NCI-H2196 treated with DMSO at 0.1 percent for 48 hours (cell line): ENCODE results near the gene KRT37.
"Not testable (repeated sequence)": the region's sequence is repeated elsewhere in the genome, so short reads cannot be mapped to it uniquely, and the experiment has no call there.

Source experiments
- DNase-seq: peaks from one replicate; lab custom pipeline; 2025; ENCODE audit not compliant: unreplicated experiment; lab: John Stamatoyannopoulos, UW

The KRT37 gene

GRCh38 chr17:41437254-41437653 is 12.9 kb upstream of the KRT37 start:
- no peak for DNase-seq

GRCh38 chr17:41434415-41434814 is 10.0 kb upstream of the KRT37 start:
- DNase-seq: no peak

GRCh38 chr17:41434005-41434404 is 9.6 kb upstream of the KRT37 start:
- DNase-seq: no peak

- no peak for DNase-seq
These were observed 9.2 kb upstream of the KRT37 start for GRCh38 chr17:41433586-41433985.

GRCh38 chr17:41430376-41430775 is 6.0 kb upstream of the KRT37 start:
- DNase-seq: not testable (repeated sequence)

GRCh38 chr17:41429667-41430066 is 5.3 kb upstream of the KRT37 start:
- DNase-seq: no peak

GRCh38 chr17:41428591-41429291 is 4.4 kb upstream of the KRT37 start:
- DNase-seq: no peak

- DNase-seq: not testable (repeated sequence)
These were observed 1.8 kb downstream of the KRT37 start for GRCh38 chr17:41422586-41422985.

- DNase-seq: no peak
These were observed 2.8 kb downstream of the KRT37 start for GRCh38 chr17:41421617-41422016.

- DNase-seq: no peak
These were observed 3.3 kb downstream of the KRT37 start for GRCh38 chr17:41421116-41421515.

- no peak for DNase-seq
These were observed 4.3 kb downstream of the KRT37 start for GRCh38 chr17:41420134-41420533.

GRCh38 chr17:41419716-41420115 is 4.7 kb downstream of the KRT37 start:
- DNase-seq: no peak

GRCh38 chr17:41418116-41418860 is 6.1 kb downstream of the KRT37 start:
- DNase-seq: no peak

- DNase-seq: no peak
These were observed 6.8 kb downstream of the KRT37 start for GRCh38 chr17:41417576-41418015.

GRCh38 chr17:41417127-41417526 is 7.3 kb downstream of the KRT37 start:
- DNase-seq: no peak

GRCh38 chr17:41416479-41416878 is 7.9 kb downstream of the KRT37 start:
- DNase-seq: no peak

GRCh38 chr17:41415833-41416335 is 8.5 kb downstream of the KRT37 start:
- DNase-seq: no peak

- no peak for DNase-seq
These were observed 9.0 kb downstream of the KRT37 start for GRCh38 chr17:41415411-41415810.

GRCh38 chr17:41413982-41414381 is 10.4 kb downstream of the KRT37 start:
- DNase-seq: no peak

- DNase-seq: no peak
These were observed 10.9 kb downstream of the KRT37 start for GRCh38 chr17:41413353-41413957.

GRCh38 chr17:41411072-41411840 is 13.1 kb downstream of the KRT37 start:
- DNase-seq: no peak
